ENCODE results near the gene PTPRR.
"Not testable (repeated sequence)": the region's sequence is repeated elsewhere in the genome, so short reads cannot be mapped to it uniquely, and the experiment has no call there.

The PTPRR gene

GRCh38 chr12:70736351-70737133 lies 184.0 kb downstream of the PTPRR start:
- DNase-seq: no peak

- DNase-seq: not testable (repeated sequence)
These were observed 185.3 kb downstream of the PTPRR start for GRCh38 chr12:70735197-70735596.

GRCh38 chr12:70733385-70733784 lies 187.2 kb downstream of the PTPRR start:
- DNase-seq: peak; percentile 60 to 64

DNA sequence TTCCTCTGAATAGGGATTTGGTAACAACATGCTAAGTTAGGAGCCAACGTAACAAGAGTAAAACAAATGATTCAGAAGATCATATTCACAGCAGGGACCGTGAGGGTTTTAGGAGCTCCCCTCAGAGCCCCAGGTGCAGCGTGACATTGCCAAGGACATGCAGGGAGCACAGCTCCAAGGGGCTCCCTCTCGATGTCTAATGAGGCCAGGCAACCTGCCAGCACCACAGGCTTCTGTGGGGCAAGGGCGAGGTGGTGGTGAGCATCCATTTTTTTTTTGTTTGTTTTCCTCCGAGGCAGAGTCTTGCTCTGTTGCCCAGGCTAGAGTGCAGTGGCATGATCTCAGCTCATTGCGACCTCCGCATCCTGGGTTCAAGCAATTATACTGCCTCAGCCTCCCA lies 188.3 kb downstream of the PTPRR start:
- DNase-seq: no peak

GRCh38 chr12:70730675-70731180 lies 189.8 kb downstream of the PTPRR start:
- DNase-seq: no peak

DNA sequence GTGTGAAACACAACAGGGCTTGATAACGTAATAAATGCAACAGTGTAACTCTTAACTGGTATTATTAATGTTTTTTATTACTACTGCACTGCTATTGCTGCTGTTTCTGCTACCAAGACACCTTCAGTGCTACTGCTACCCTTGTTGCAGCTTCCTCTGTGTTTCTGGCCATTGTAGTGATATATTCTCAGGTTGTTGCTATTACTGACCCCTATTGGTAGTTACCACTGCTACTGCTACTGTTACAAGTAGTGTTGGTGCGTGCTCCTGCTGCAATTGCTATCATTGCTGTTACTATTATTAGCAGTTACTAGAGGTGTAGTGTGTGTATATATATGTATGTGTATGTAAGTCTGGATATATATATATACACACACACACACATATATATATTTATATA lies 196.1 kb downstream of the PTPRR start:
- peak; percentile 23 to 51 for DNase-seq

- no peak for DNase-seq
These were observed 197.8 kb downstream of the PTPRR start for GRCh38 chr12:70722584-70723343.

DNA sequence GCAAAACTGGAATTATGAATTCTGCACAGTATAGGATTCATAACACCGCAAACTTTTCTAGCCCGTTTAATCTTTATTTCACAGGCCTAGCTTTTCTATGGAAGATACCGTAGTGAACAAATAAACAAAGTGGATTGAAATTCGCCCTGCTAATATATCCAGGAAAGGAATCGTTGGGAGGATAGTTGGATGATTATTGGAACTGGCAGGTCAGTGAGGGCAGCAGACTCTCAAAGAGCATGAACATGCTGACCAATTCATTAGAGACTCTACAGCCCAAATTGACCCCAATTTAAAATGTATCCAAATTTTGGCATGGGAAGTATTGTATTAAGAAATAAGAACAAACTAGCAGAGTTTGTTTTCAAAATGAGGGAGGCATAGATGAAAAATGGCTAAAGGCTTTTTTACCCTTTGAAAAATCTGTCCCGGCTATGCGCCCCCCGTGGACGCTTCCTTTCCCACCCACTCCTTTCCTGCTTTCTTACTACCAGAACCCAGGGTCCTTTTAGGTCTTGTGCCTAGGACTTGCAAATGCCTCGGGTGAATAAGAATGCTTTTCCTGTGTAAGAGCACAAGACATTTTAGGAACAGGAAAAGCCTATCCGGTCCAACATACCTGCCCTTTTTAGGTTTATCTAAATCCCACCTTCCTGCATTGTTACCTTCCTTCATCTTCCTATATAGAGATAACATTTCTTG lies 198.7 kb downstream of the PTPRR start:
- no peak for DNase-seq

DNA sequence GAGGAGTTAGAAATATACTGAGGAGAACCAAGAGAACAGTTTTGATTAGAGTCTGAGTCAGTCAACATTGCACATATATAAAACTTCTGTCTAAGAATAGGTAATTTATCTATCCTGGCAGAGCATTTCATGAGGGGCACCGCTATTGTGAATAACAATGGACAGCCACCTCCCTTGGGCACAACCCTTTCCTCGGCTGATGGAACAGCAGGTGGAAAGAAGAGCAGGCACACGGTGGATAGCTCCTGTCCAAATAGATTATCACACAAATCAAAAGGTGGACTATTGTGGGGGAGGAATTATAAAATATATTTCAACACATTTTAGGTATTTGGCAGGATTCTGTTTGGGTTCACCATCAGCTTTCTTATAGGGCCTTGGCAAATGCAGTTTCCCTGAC lies 199.3 kb downstream of the PTPRR start:
- DNase-seq: no peak

- peak; percentile 28 to 44 for DNase-seq
These were observed 200.7 kb downstream of the PTPRR start for GRCh38 chr12:70719672-70720420.

DNA sequence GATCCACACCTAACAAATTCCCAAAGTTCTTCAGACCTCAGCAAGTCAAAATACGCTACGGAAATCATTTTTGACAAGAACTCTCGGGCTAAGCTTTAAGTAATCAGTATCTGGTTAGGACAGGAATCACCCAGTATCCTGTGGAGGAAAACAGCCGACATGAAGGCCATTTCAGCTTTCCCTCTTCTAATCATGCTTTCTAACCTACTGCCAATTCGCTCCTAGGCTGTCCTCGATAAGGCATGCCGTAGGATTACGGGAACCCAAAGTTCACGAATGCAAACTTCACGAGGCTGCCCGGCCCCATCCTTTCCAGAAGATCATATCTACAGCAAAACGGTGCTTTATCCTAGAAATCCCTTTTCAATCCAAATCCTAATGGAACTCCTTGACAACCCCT lies 201.5 kb downstream of the PTPRR start:
- DNase-seq: no peak

DNA sequence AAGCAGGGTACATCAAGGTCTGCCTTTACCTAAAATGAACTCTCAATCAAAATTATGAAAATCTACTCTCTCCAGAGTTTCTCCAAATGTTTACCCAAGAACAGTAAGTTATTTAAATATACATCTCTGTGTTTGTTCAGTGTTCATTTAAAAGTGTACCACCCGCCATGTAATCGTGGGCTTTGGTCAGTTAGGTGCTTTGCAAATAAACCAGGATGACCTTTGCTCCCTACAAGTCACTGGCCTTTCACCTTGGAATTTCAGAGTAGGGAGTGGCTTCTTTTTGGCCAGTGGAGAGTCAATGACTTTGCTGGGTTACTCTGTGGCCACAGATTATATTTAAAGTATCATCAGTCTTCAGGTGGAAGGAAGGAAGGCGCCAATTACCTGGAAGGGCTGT lies 208.7 kb downstream of the PTPRR start:
- no peak for DNase-seq

- no peak for DNase-seq
These were observed 211.5 kb downstream of the PTPRR start for GRCh38 chr12:70709022-70709421.

DNA sequence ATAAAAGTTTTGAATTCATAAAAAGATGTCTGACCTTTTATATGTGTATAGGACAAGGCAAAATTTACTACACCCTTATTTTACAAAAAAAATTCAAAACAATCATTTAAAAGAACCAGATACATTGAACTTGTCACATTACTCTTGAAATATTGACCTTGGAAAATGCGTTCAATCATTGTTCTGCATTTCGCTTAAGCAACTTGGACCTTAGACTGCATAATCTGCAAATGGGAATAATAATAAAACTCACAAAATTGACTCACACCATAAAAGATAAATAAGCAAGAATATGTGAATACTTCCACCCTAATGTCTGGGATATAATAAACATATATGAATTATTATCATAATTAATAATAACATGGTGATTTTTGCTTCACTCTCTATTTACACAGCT lies 213.9 kb downstream of the PTPRR start:
- no peak for DNase-seq

- no peak for DNase-seq
These were observed 222.2 kb downstream of the PTPRR start for GRCh38 chr12:70698345-70698744.

GRCh38 chr12:70695361-70696023 lies 225.0 kb downstream of the PTPRR start:
- no peak for DNase-seq

DNA sequence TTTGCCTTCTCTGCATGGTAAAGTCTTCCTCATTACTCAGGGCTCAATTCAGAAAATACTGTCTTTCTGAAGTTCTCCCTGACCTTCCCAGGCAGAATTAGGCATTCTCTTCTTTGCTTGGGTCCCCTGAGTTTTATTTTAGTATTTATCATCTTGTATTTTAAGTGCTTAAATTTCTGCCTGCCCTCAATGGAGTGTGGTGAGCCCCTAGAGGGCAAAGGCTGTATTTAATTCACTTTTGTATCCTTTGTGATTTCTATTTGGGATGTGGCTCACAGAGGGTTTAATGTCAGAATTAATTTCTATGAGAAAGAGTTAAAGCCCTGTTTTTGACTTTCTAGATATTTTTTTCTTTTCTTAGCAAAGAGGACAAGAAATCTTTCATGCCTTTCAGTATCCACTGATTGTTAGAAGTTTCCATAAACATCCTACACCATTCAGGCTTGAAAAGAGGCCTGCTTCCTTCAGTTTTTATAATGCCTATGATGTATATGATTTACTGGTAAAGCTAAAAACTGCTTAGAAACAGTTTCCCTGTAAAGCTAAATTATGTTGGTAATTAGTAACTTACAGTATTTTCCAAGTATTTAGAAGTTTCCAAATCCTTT lies 227.8 kb downstream of the PTPRR start:
- DNase-seq: peak; percentile 2 to 38

DNA sequence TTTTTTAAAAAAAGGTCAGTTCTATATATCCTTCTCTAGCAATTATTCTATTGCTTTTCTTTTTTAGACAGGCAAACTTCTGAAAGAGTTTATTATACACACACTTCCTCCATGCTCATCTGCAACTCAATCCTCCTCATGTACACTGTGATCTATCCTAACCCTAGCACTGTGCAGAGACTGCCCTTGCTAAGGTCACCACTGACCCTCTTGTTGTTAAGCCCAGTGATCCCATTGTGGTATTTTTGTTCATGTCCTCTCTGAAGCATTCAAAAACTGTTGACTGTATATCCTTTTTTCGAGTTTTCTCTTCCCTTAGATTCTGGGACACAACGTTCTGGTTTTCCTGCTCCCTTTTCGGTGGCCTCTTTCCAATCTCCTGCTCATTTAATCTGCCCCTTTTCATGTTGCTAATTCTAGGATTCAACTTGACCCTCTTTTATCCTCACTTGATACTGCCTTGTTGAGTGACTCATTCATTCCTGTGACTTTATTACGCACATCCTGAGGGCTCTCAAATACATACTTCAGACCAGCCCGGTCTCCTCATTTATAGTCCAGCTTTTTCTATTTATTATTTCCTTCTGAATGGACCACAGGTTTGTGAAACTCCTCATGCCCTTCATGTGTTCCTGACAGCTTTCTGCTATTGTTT lies 229.4 kb downstream of the PTPRR start:
- no peak for DNase-seq

GRCh38 chr12:70686907-70687306 lies 233.6 kb downstream of the PTPRR start:
- no peak for DNase-seq

- DNase-seq: no peak
These were observed 234.2 kb downstream of the PTPRR start for GRCh38 chr12:70686299-70686698.

GRCh38 chr12:70683976-70684375 lies 236.6 kb downstream of the PTPRR start:
- no peak for DNase-seq
